GM12878 (cell line): ENCODE data around the gene EHD1. TPM values are rescaled to one million over a fixed set of nuclear protein-coding genes. Genes with fewer than 3 reads are reported as not detected.

ENCODE experiments used
- ATAC-seq: fragments of 200-7000 bp; cut with Tn5 transposase; 3 replicates; pipeline ENCODE4 v1.9.1; 2020; ENCODE audit warnings: mild to moderate bottlenecking, moderate library complexity
- BruUV-seq: library from RNA; stranded (reverse); fragments of 400-500 nt; replicated peaks from 2 replicates; lab custom pipeline; 2021; lab: Mats Ljungman, UMichigan
- CTCF ChIA-PET: fragments of 300-600 bp; sonication (Branson Sonifier 250); formaldehyde crosslinking; extraction: SDS; loops from one replicate; lab custom pipeline; 2021; ENCODE audit warnings: inconsistent platforms; lab: Yijun Ruan, JAX
- POLR2A ChIA-PET: fragments of 350-600 bp; formaldehyde crosslinking; extraction: SDS; loops from one replicate; lab custom pipeline; 2021; ENCODE audit warnings: inconsistent platforms; lab: Charles Lee
- RAD21 ChIA-PET: fragments of 300-600 bp; sonication (Branson Sonifier 250); formaldehyde crosslinking; loops from one replicate; lab custom pipeline; 2023; ENCODE audit warnings: antibody characterized with exemption; ENCODE audit not compliant: unreplicated experiment; lab: Charles Lee
- SMC1A ChIA-PET: fragments of 300-600 bp; sonication (Branson Sonifier 250); formaldehyde crosslinking; loops from one replicate; lab custom pipeline; 2023; ENCODE audit not compliant: unreplicated experiment, uncharacterized antibody; lab: Charles Lee
- DNase-seq: peaks from one replicate; pipeline ENCODE4 v3.0.0-alpha.2; 2011; ENCODE audit warnings: low read depth, low spot score
- FAIRE-seq: peaks from 3 replicates; lab custom pipeline; 2011; peaks lifted over from hg19 to GRCh38; lab: Jason Lieb, UNC
- H2AFZ ChIP-seq: 2 replicates; pipeline ENCODE4 v1.6.0; 2011; ENCODE audit warnings: low read depth, low read length, control low read depth; ENCODE audit not compliant: control insufficient read depth
- H3K27ac ChIP-seq: 2 replicates; pipeline ENCODE4 v1.5.1; 2011; ENCODE audit warnings: control low read depth; ENCODE audit not compliant: control insufficient read depth, insufficient read depth
- H3K27me3 ChIP-seq, 2 experiments: replicated peaks in 1 of 2; 2 replicates each; pipeline versions ENCODE4 v1.6.0 to v1.6.1; 2011; ENCODE audit warnings: low read length in 1 of 2; ENCODE audit not compliant: control insufficient read depth in 2 of 2, insufficient read depth in 2 of 2
- H3K36me3 ChIP-seq, 2 experiments: 2 replicates each; pipeline ENCODE4 v1.5.1; 2011; ENCODE audit warnings: low read length in 1 of 2; ENCODE audit not compliant: control insufficient read depth in 2 of 2, insufficient read depth in 2 of 2
- H3K4me1 ChIP-seq: 2 replicates; pipeline ENCODE4 v1.6.1; 2011; ENCODE audit warnings: mild to moderate bottlenecking, low read length, moderate library complexity, mixed read lengths; ENCODE audit not compliant: control insufficient read depth, insufficient read depth
- H3K4me2 ChIP-seq: 2 replicates; pipeline ENCODE4 v1.6.0; 2011; ENCODE audit warnings: control low read depth; ENCODE audit not compliant: control insufficient read depth, insufficient read depth
- H3K4me3 ChIP-seq: fragments of 200-600 bp; sonication (generic); 2 replicates; pipeline ENCODE4 v1.5.1; 2016
- H3K79me2 ChIP-seq: 2 replicates; pipeline ENCODE4 v1.6.0; 2011; ENCODE audit warnings: low read length; ENCODE audit not compliant: control insufficient read depth, insufficient read depth
- H3K9ac ChIP-seq: 2 replicates; pipeline ENCODE4 v1.8.0; 2011; ENCODE audit warnings: low read length, control low read depth, mixed read lengths; ENCODE audit not compliant: control insufficient read depth, insufficient read depth
- H3K9me3 ChIP-seq: replicated peaks from 3 replicates; pipeline ENCODE4 v1.5.1; 2011; ENCODE audit warnings: mild to moderate bottlenecking, low read length; ENCODE audit not compliant: control insufficient read depth, insufficient read depth
- H4K20me1 ChIP-seq: 2 replicates; pipeline ENCODE4 v1.6.0; 2011; ENCODE audit not compliant: control insufficient read depth, insufficient read depth
- CEBPZ ChIP-seq: fragments of 150-350 bp; IDR thresholded peaks from 2 replicates; pipeline ENCODE4 v1.6.1; 2016; ENCODE audit warnings: low read depth, low read length
- ELK1 ChIP-seq: IDR thresholded peaks from 2 replicates; pipeline ENCODE4 v1.6.1; 2012; ENCODE audit warnings: low read depth, low read length, improper control_type of control experiment
- IKZF2 ChIP-seq, 2 experiments: fragments of 450-650 bp; IDR thresholded peaks; 2 replicates each; pipeline ENCODE4 v1.6.1; 2017; ENCODE audit warnings: mild to moderate bottlenecking in 2 of 2, moderate library complexity in 2 of 2
- JUND ChIP-seq: IDR thresholded peaks from 2 replicates; pipeline ENCODE4 v1.6.1; 2012; ENCODE audit warnings: low read depth, mild to moderate bottlenecking, low read length, improper control_type of control experiment, moderate library complexity
- NKRF ChIP-seq: fragments of 450-650 bp; conservative IDR thresholded peaks from 2 replicates; pipeline ENCODE4 v1.6.1; 2017; ENCODE audit warnings: mild to moderate bottlenecking, moderate library complexity
- POLR2AphosphoS5 ChIP-seq: IDR thresholded peaks from 2 replicates; pipeline ENCODE4 v1.6.1; 2011; ENCODE audit warnings: mild to moderate bottlenecking, low read length, inconsistent platforms
- POU2F2 ChIP-seq: IDR thresholded peaks from 3 replicates; pipeline ENCODE4 v1.6.1; 2011; ENCODE audit warnings: low read depth, mild to moderate bottlenecking, low read length, borderline replicate concordance
- RBBP5 ChIP-seq: fragments of 200-600 bp; sonication (generic); conservative IDR thresholded peaks from 2 replicates; pipeline ENCODE4 v1.6.1; 2016
- RCOR1 ChIP-seq: conservative IDR thresholded peaks from 2 replicates; pipeline ENCODE4 v1.6.1; 2012; ENCODE audit warnings: low read depth, low read length, improper control_type of control experiment
- RUNX3 ChIP-seq: IDR thresholded peaks from 2 replicates; pipeline ENCODE4 v1.6.1; 2012; ENCODE audit warnings: low read length, inconsistent platforms
- SIX5 ChIP-seq: IDR thresholded peaks from 2 replicates; pipeline ENCODE4 v1.6.1; 2011; ENCODE audit warnings: mild to moderate bottlenecking, low read depth, low read length, moderate library complexity; ENCODE audit not compliant: severe bottlenecking
- SREBF2 ChIP-seq: IDR thresholded peaks from 2 replicates; pipeline ENCODE4 v1.6.1; 2012; ENCODE audit warnings: mild to moderate bottlenecking, low read length
- STAT1 ChIP-seq: fragments of 450-650 bp; conservative IDR thresholded peaks from 2 replicates; pipeline ENCODE4 v1.6.1; 2014; ENCODE audit warnings: antibody characterized with exemption, mild to moderate bottlenecking
- TCF12 ChIP-seq: IDR thresholded peaks from 2 replicates; pipeline ENCODE4 v1.6.1; 2011; ENCODE audit warnings: low read depth, mild to moderate bottlenecking, low read length
- USF2 ChIP-seq: IDR thresholded peaks from 2 replicates; pipeline ENCODE4 v1.6.1; 2011; ENCODE audit warnings: low read depth, low read length, improper control_type of control experiment, borderline replicate concordance
- YBX1 ChIP-seq: fragments of 450-650 bp; IDR thresholded peaks from 2 replicates; pipeline ENCODE4 v1.6.1; 2016; ENCODE audit warnings: antibody characterized with exemption
- ZNF622 ChIP-seq: fragments of 450-650 bp; IDR thresholded peaks from 2 replicates; pipeline ENCODE4 v1.6.1; 2017; ENCODE audit warnings: mild to moderate bottlenecking, inconsistent platforms
- WGBS: methylation state at CpG from one replicate; pipeline ENCODE4 v1.1.6; 2016; ENCODE audit warnings: low lambda C conversion rate; ENCODE audit not compliant: insufficient replicate concordance, insufficient coverage; ENCODE audit errors: missing lambda C conversion rate; 5-methylcytosine and 5-hydroxymethylcytosine counted together
- in situ Hi-C: fragments of 300-500 bp; cut with MboI; formaldehyde crosslinking; loops from 9 replicates; pipeline ENCODE4 v1.14.3; 2018; ENCODE audit warnings: mixed read lengths
- intact Hi-C: fragments of 100-400 bp; cut with micrococcal nuclease; formaldehyde crosslinking; loops from one replicate; pipeline ENCODE4 v1.14.2; 2022; ENCODE audit not compliant: unreplicated experiment
- polyA plus RNA-seq, 11 experiments: library from polyadenylated mRNA; depleted of rRNA in 4 of 11; unstranded in 6 of 11; stranded (reverse) in 5 of 11; fragments of >200 nt; fragmentation: Nextera tagmentation in 4 of 11; fragmentation: Illumina TruSeq in 1 of 11; extraction: Ambion mirVana in 4 of 11; extraction: Trizol in 1 of 11; gene quantifications; 1 replicate in 1 of 11; 2 replicates in 10 of 11; pipeline versions ENCODE4 v1.2.1 to v1.2.3, GENCODE V29; 2011 to 2016; ENCODE audit warnings: inconsistent platforms in 2 of 11, missing spikeins in 2 of 11, low read depth in 1 of 11
- total RNA-seq, 4 experiments: library from RNA; depleted of rRNA in 3 of 4; stranded (reverse); fragments of >200 nt in 3 of 4; fragmentation: Illumina TruSeq in 1 of 4; extraction: Trizol in 1 of 4; gene quantifications; 2 replicates each; pipeline versions ENCODE4 v1.2.1 to v1.2.3, GENCODE V29; 2013 to 2021

EHD1 gene
- total and polyA plus RNA-seq, 10 of the 15 experiments (the other 5 are each of a cell fraction or from before 2014, with no cell fraction given) = 1.0 to 165 (median 66.5) TPM

- FAIRE-seq (no peak), DNase-seq (no peak), ATAC-seq (peak; percentile 29)
- H3K4me2 ChIP-seq = peak overlapping the region; percentile 98
- H3K36me3 ChIP-seq = peaks cover 12 to 39% of the 10 kb centered on the region in 2 experiments
- H3K79me2 ChIP-seq = peaks cover 26% of the 10 kb centered on the region
- H2AFZ ChIP-seq = no peak overlapping the region
- in situ Hi-C loops (no loop called here), intact Hi-C loops (loop anchor here (1.0 to 2.0 kb wide), 3 partner anchors 7 to 27 kb away; partner anchors contain the start of gene EHD1)
- H3K27ac ChIP-seq = peak overlapping the region; percentile 97
- CTCF ChIA-PET = interaction anchor here (1.1 to 28.8 kb wide), 4 partner anchors 12 to 145 kb away, joined by 3 to 1208 read pairs (median 189); partner anchors contain the start of genes BATF2 and EHD1
- SMC1A ChIA-PET = interaction anchor here (7.7 to 12.7 kb wide), 3 partner anchors 12 to 41 kb away, joined by 138 to 306 read pairs (median 227); partner anchors contain the start of gene EHD1
- H4K20me1 ChIP-seq = no peaks in the 10 kb centered on the region
- WGBS = 0% methylated on average over 8 of the region's 8 CpGs
- H3K9ac ChIP-seq = peak overlapping the region; percentile 73
- H3K9me3 ChIP-seq = no peaks in the 10 kb centered on the region
- H3K4me1 ChIP-seq = peaks cover 94% of the 10 kb centered on the region
- POLR2A ChIA-PET = interaction anchor here (12.2 to 24.3 kb wide), 2 partner anchors 12 to 29 kb away, joined by 232 to 620 read pairs; partner anchors contain the start of gene EHD1
- no TSS peak for BruUV-seq
- H3K27me3 ChIP-seq = no peaks in the 10 kb centered on the region
- H3K4me3 ChIP-seq = peak overlapping the region; percentile 12; the same call in 1 of the 2 replicates
- RAD21 ChIA-PET = interaction anchor here (0.6 to 12.9 kb wide), 6 partner anchors 12 to 673 kb away, joined by 3 to 316 read pairs (median 6); partner anchors contain the start of genes EHD1 and SCYL1
- TF ChIP-seq USF2 (no peak), SREBF2 (no peak), RCOR1 (no peak), POU2F2 (no peak), IKZF2 (IDR thresholded peaks at IDR 0.05) (no peak), CEBPZ (no peak), TCF12 (peak; percentile 59; the same call in 1 of the 2 replicates), SIX5 (no peak), JUND (no peak), YBX1 (no peak), RBBP5 (no peak), ZNF622 (no peak), NKRF (no peak), ELK1 (no peak), STAT1 (no peak), RUNX3 (no peak), POLR2AphosphoS5 (peak; percentile 72)
Observed at GRCh38 chr11:64851831-64852351, 26.5 kb downstream of the EHD1 start.
